Peyer's patch (tissue), 4 donors: ENCODE measurements around the gene KLHDC9.

Experiments
- POLR2A ChIP-seq, 2 donors: fragments of 450-650 bp; IDR thresholded peaks; one replicate each; pipeline ENCODE4 v1.5.1; 2017; ENCODE audit warnings: antibody characterized with exemption in 2 of 2, mild to moderate bottlenecking in 2 of 2, moderate library complexity in 2 of 2
- TF ChIP-seq, protein P1 (sequence below), 6 experiments: fragments of 450-650 bp in 4 of 6; fragments of 200-600 bp in 2 of 6; sonication (generic) in 1 of 6; IDR thresholded peaks; one replicate each; pipeline ENCODE4 v1.5.1; 2017 to 2019; ENCODE audit warnings: antibody characterized with exemption in 6 of 6, mild to moderate bottlenecking in 3 of 6, moderate library complexity in 1 of 6

DNA sequence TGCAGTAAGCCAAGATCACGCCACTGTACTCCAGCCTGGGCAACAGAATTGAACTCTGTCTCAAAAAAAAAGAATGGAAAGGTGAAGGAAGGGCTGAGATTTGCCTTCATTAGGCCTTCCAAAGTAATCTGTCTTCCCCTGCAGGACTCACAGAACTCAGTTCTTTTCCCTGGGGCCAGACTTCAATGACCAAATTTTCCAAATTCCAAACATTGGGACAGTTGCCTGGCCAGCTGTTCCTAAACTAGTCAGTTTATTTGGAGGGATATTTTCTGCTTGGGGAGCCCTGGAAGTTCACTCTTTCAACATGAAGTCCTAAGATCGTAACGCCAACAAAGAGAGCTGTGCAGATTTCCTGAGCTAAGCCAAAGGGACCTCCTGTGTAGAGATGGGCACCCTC is 39.7 kb downstream of the KLHDC9 start:
- TF ChIP-seq, protein P1, sequence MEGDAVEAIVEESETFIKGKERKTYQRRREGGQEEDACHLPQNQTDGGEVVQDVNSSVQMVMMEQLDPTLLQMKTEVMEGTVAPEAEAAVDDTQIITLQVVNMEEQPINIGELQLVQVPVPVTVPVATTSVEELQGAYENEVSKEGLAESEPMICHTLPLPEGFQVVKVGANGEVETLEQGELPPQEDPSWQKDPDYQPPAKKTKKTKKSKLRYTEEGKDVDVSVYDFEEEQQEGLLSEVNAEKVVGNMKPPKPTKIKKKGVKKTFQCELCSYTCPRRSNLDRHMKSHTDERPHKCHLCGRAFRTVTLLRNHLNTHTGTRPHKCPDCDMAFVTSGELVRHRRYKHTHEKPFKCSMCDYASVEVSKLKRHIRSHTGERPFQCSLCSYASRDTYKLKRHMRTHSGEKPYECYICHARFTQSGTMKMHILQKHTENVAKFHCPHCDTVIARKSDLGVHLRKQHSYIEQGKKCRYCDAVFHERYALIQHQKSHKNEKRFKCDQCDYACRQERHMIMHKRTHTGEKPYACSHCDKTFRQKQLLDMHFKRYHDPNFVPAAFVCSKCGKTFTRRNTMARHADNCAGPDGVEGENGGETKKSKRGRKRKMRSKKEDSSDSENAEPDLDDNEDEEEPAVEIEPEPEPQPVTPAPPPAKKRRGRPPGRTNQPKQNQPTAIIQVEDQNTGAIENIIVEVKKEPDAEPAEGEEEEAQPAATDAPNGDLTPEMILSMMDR (IDR thresholded peaks at IDR 0.05): no peak
- no peak for TF ChIP-seq POLR2A (IDR thresholded peaks at IDR 0.05)
